ENCODE data around the gene PLXNB2.

Gene PLXNB2

DNA sequence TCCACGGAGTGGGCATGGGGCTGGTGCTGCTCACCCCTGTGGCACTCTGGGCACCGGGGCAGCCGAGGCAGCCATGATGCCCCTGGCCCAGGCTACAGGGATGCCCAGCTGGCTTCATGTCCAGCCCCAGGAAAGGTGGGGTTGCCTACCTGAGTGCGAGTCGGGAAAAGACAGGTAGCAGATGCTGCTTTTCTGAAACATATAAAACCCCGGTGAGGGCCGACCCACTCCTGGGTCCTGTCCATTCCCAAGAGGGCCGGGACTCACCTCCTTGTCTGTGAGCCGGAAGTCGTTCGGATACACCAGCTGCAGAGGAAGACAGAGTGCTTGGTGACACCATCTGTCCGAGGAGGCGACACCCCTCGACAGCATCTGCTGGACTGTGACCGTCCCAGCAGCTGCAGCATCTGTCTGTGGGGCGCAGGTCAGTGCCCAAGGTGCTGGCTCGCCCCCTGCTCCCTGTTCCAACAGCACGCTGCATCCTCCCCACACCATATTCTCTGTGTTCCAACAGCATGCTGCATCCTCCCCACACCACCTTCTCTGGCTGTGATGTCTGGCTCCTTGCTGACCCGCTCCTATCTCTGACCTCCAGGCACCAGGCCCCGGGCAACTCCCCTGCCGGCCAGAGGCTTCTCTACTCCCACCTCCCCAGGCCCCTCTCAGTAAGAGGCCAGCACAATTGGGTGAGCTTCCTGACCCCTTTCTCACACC, 11.4 kb upstream of the PLXNB2 start:
- Mint-ChIP-seq H3K4me3 (no peak overlapping the region), H3K27ac (no peak overlapping the region), H3K4me1 (ENCODE audit: low read depth) (peaks cover 5% of the 10 kb centered on the region), H3K36me3 (ENCODE audit: low read depth) (no peaks in the 10 kb centered on the region), H3K27me3 (ENCODE audit: low read depth) (no peaks in the 10 kb centered on the region), H3K9me3 (no peaks in the 10 kb centered on the region)

DNA sequence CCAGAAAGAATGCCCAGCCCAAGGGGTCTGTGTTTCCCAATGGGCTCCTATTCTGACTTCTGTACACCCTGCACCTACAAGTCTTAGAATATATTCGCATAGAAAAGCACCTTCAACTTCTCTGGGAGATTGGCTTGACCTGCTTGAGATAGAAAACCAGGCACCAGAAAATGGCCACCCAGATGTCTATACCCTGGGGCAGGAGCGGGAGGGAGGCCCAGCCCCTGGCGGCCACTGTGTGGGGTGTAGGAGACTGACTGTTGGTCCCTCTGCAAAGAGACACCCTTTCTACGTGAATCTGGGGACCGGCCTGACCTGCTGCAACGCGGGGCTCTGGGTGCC, 10.9 kb upstream of the PLXNB2 start:
- peaks cover 6% of the 10 kb centered on the region for H3K4me1 Mint-ChIP-seq (ENCODE audit: low read depth)
- no peaks in the 10 kb centered on the region for H3K36me3 Mint-ChIP-seq (ENCODE audit: low read depth)
- H3K27me3 Mint-ChIP-seq (ENCODE audit: low read depth): no peaks in the 10 kb centered on the region
- H3K27ac Mint-ChIP-seq: no peak overlapping the region
- no peak overlapping the region for H3K4me3 Mint-ChIP-seq
- H3K9me3 Mint-ChIP-seq: no peaks in the 10 kb centered on the region

DNA sequence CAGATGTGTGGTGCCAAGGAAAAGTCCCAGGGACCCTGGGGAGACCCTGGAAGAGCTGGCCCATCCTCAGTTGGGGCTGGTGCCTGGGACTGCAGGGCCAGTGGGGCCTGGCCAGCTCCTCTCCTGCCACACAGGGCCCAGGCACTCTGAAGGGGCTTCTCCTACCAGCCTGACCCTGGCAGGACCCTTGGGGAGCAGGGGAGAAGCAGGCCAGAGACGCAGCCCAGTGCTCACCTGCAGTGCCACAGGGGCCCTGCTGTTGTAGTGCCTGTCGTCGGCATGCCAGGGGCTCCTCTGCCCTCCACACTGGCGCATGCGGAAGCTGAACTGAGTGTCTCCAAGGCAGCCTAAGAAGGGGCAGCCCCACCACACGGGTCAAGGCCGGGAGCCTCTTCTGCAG, 10.2 kb upstream of the PLXNB2 start:
- no peak overlapping the region for H3K27ac Mint-ChIP-seq

DNA sequence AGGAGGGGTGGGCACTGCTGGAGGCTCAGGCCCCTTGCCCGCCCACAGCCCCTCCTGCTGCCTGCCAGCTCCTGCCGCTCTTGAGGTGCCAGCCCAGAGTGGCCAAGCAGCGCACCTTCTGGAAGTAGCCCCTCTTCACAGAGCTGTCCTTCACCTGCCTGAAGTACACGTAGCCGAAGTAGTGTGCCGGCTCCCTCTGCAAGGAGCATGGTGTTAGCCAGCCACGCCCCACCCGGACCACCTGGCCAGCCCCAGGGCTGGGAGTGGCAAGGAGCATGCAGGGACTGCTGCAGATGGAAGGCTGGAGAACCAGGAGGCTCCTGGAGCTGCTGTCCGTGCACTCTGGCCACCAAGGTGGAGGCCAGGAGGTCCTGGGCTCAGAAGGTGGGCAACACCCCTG, 9.7 kb upstream of the PLXNB2 start:
- Mint-ChIP-seq H3K9me3 (no peaks in the 10 kb centered on the region), H3K36me3 (ENCODE audit: low read depth) (no peaks in the 10 kb centered on the region), H3K27ac (no peak overlapping the region), H3K4me1 (ENCODE audit: low read depth) (peaks cover 6% of the 10 kb centered on the region), H3K4me3 (no peak overlapping the region), H3K27me3 (ENCODE audit: low read depth) (no peaks in the 10 kb centered on the region)

More for the DNA sequence above, 10.2 kb upstream of the PLXNB2 start:
- Mint-ChIP-seq H3K4me3 (no peak overlapping the region), H3K36me3 (ENCODE audit: low read depth) (no peaks in the 10 kb centered on the region), H3K27me3 (ENCODE audit: low read depth) (no peaks in the 10 kb centered on the region), H3K4me1 (ENCODE audit: low read depth) (peaks cover 6% of the 10 kb centered on the region), H3K9me3 (no peaks in the 10 kb centered on the region)

DNA sequence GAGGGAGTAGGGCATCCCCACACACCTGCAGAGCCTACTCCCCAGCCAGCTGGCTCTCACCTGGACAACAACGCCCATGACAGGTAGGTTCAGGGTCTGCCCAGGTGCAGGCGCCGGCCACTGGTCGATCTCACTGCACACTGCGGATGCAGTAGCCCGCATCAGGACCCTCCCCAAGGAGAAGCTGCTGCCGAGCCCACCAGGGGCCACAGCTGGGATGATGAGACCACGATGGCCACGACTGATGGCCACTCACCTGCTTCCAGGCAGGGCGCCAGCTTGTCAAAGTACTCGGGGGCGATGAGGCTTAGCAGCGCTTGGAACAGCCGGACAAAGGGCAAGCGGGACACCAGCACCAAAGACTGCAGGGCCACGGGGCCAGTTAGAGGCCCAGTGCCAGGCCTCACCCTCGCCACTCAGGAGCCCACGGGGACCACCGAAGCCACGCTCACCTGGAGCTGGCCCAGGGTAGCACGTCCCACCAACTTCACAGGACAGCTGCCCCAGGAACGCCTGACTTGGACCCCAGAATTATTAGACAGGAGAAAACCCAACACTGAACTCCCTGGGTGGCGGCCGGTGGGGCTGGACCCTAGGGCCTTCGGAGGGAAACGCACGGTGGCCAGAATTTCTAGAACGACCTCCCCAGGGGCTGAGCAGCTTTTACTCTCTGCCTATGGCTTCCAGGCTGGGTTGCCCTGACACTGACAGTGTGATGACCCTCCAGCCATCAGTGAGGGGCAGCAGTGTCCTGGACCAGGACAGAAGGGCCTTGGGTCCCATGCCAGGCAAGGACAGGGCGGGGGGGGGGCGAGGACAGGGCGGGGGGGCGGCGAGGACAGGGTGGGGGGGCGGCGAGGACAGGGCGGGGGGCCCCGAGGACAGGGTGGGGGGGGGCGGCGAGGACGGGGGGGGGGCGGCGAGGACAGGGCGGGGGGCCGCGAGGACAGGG, 8.9 kb upstream of the PLXNB2 start:
- H3K27me3 Mint-ChIP-seq (ENCODE audit: low read depth): no peaks in the 10 kb centered on the region

DNA sequence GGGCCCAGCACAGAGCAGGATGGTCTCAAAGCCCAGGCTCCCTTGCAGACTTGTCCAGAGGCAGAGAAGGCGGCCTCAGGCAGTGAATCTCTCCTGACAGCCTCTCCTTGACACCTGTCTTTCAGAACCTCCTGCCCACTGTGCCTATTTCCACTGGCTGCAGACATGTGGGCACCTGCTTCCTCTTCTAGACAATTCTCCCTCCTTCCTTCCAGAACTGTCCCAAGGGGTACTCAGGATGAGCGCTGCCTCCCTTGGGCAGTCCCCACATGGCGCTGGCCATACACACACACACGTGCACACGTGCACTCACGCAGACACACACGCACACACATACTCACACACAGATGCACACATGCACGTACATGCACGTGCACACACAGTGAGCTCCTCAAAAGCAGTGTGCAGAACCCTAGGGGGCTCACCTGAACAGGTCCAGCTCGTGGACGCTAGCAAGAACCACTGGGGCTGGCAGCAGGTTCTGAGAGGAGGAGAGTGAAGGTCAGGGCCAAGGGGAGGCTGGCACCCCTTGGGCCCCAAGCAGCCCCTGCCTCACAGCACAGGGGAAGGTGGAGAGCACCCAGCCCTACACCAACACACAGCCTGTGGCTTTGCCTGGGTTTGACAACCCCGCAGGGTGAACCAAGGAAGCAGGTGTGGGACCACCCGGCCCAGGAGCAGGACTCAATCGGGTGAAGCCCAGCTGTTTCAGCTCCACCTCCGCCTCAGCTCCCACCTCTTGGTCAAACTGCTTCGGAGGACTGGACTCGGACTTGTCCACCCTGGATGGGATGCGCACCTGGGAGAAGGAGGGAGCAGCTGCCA, 8.1 kb upstream of the PLXNB2 start:
- Mint-ChIP-seq H3K4me1 (ENCODE audit: low read depth) (peaks cover 6% of the 10 kb centered on the region), H3K4me3 (peak overlapping the region; percentile 46), H3K9me3 (no peaks in the 10 kb centered on the region), H3K27me3 (ENCODE audit: low read depth) (no peaks in the 10 kb centered on the region), H3K36me3 (ENCODE audit: low read depth) (no peaks in the 10 kb centered on the region), H3K27ac (peak overlapping the region; percentile 4)

More for the DNA sequence above, 8.9 kb upstream of the PLXNB2 start:
- no peaks in the 10 kb centered on the region for H3K9me3 Mint-ChIP-seq
- no peak overlapping the region for H3K27ac Mint-ChIP-seq
- no peak overlapping the region for H3K4me3 Mint-ChIP-seq
- H3K4me1 Mint-ChIP-seq (ENCODE audit: low read depth): peaks cover 6% of the 10 kb centered on the region
- H3K36me3 Mint-ChIP-seq (ENCODE audit: low read depth): no peaks in the 10 kb centered on the region

DNA sequence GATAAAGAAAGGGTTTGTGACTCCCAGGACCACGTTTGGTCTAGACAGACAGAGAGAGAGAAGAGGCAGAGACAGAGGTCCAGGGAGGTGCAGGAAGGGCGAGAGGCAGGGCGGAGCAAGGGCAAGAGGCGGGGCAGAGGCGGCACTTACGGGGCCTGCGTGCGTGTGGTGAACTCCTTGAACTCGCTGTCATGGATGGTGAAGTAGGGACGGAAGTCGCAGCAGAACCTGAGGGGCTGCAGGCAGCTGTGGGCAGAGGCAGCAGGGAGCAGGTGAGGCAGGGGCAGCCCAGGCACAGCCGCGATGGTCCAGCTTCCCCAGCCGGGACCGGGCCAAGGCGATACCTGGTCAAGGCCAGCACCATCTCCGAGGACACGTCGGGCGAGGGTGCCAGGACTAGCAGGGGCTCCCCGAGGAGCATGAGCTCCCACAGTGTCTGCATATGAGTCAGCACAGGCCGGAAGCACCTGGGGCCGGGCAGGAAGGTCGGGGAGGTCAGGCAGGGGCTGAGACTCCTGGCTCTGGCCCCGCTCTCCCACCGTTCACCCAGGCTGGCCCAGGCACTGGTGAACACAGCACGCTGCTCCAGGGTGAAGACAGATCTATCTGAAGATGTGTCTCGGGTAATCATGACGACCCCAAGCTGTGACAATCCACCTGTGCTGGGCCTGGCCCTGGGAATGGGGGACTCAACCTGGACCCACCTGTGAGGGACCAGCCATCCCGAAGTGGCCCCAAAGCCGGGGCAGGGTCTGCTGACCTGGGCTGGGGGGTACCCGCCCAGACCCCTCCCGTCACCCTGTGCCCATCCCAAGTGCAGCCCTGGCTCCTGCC, 7.2 kb upstream of the PLXNB2 start:
- Mint-ChIP-seq H3K4me3 (peak overlapping the region; percentile 79), H3K27me3 (ENCODE audit: low read depth) (no peaks in the 10 kb centered on the region), H3K4me1 (ENCODE audit: low read depth) (peaks cover 6% of the 10 kb centered on the region), H3K36me3 (ENCODE audit: low read depth) (no peaks in the 10 kb centered on the region), H3K9me3 (no peaks in the 10 kb centered on the region), H3K27ac (peak overlapping the region; percentile 76)

DNA sequence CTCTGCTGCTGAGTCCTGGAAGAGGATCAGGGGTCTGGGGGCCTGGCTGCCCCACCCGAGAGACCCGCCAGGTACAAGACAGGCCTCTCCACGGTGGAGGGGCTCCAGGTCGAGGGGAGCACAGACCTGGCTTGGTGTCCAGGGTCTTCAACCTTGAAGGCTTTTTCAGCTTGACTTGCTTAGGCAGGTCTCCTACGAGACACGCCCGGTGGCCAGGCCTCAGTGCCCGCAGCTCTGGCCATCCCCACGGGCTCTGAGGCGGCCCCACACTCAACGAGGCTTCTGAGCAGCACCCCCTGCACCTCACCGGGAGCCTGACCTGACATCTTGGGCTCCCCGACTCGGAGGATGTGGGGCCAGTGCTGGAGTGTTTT, 6.6 kb upstream of the PLXNB2 start:
- peak overlapping the region; percentile 76 for H3K27ac Mint-ChIP-seq
- no peaks in the 10 kb centered on the region for H3K36me3 Mint-ChIP-seq (ENCODE audit: low read depth)
- H3K4me1 Mint-ChIP-seq (ENCODE audit: low read depth): peaks cover 6% of the 10 kb centered on the region
- no peaks in the 10 kb centered on the region for H3K27me3 Mint-ChIP-seq (ENCODE audit: low read depth)
- H3K4me3 Mint-ChIP-seq: peak overlapping the region; percentile 79
- H3K9me3 Mint-ChIP-seq: no peaks in the 10 kb centered on the region

DNA sequence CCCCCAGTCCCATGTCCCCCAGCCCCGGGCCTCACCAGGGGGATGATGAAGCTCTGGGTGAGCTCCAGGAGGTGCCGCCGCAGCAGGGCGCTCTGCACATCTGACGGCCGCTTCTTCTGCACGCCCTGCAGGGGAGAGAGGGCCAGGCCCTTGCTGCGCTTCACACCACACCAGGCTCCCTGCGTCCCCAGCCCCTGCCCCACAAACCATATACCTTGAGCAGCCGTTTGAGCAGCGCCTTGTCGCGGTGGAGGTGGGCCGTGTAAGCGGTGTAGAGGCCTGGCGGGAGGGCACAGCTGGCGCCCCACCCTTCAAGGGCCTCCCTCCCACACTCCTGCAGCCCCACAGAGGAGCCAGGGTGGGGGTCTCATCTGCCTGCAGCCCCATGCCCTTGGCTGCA, 6.2 kb upstream of the PLXNB2 start:
- H3K9me3 Mint-ChIP-seq: no peaks in the 10 kb centered on the region
- H3K27ac Mint-ChIP-seq: peak overlapping the region; percentile 15
- peaks cover 9% of the 10 kb centered on the region for H3K4me1 Mint-ChIP-seq (ENCODE audit: low read depth)
- no peaks in the 10 kb centered on the region for H3K36me3 Mint-ChIP-seq (ENCODE audit: low read depth)
- peak overlapping the region; percentile 40 for H3K4me3 Mint-ChIP-seq
- peaks cover 4% of the 10 kb centered on the region for H3K27me3 Mint-ChIP-seq (ENCODE audit: low read depth)

DNA sequence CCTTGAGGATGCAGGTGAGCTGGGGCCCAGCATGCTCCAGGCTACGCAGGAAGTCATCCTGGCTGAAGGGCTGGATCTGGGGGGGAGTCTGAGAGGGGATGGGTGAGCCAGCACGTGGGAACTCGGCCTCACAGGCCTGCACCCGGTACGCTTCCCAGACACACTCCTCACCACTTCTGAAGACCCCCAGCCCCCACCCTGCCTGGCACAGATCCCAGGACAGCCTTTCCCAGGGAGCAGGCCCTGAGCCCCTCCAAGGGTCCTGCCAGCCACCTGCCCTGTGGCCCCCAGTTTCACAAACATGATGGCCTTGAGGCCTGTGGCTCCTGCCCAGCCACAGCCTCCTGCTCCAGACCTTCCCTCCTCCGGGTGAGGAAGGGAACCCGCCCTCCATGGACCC, 5.6 kb upstream of the PLXNB2 start:
- Mint-ChIP-seq H3K36me3 (ENCODE audit: low read depth) (no peaks in the 10 kb centered on the region), H3K4me3 (no peak overlapping the region), H3K4me1 (ENCODE audit: low read depth) (peaks cover 9% of the 10 kb centered on the region), H3K9me3 (no peaks in the 10 kb centered on the region), H3K27me3 (ENCODE audit: low read depth) (peaks cover 6% of the 10 kb centered on the region), H3K27ac (no peak overlapping the region)

DNA sequence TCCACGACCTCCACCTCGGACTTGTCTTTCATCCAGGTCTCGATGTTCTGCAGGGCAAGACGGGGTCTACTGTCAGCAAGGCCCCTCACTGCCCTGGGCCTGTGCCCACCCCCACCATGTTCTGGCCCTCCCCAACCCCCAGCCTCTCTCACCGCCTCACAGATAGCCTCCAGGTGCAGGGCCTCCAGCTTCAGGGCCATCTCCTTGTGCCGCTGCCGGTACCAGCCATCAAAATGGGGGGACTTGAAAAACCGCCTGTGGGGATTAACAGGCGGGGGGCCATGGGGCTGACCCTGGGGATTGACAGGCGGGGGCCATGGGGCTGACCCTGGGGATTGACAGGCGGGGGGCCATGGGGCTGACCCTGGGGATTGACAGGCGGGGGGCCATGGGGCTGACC, 4.9 kb upstream of the PLXNB2 start:
- no peaks in the 10 kb centered on the region for H3K36me3 Mint-ChIP-seq (ENCODE audit: low read depth)
- H3K9me3 Mint-ChIP-seq: no peaks in the 10 kb centered on the region
- peaks cover 9% of the 10 kb centered on the region for H3K4me1 Mint-ChIP-seq (ENCODE audit: low read depth)
- H3K27ac Mint-ChIP-seq: no peak overlapping the region
- H3K4me3 Mint-ChIP-seq: no peak overlapping the region
- H3K27me3 Mint-ChIP-seq (ENCODE audit: low read depth): peaks cover 6% of the 10 kb centered on the region

DNA sequence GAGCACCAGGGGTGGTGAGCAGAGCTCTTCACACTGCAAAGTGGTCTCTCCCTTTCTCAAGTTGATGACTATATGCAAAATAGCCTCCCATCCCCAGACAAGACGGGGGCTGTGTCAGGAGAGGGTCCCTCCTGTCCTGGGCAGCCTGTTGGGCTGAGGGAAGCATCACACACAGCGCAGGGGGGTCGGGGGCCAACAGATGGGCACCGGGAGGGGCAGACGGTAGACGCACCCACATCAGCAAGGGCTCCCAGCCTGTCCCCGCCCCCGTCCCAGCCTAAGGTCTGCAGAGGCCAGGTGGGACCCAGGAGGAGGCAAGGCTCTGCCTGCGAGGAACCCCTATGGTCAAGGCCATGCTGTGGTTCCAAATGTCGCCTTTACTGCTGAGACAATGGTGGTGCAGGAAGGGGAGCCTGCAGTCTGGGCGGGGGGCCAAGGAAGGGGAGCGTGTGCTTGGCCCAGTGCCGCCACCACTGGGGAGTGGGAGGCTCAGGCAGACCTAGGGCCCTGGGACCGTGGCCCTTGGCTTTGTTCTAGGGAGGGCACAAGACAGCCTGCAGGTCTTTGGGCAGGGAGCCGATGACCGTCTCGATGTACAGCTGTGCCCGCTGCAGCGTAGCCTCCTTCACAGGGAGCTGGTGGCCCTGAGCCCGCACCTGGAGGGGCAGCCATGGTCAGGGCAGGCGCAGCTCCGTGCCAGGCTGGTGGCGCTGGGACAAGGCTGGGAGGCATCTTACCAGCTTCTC, 4.3 kb upstream of the PLXNB2 start:
- Mint-ChIP-seq H3K4me3 (no peak overlapping the region), H3K27ac (no peak overlapping the region), H3K9me3 (no peaks in the 10 kb centered on the region), H3K27me3 (ENCODE audit: low read depth) (peaks cover 6% of the 10 kb centered on the region), H3K36me3 (ENCODE audit: low read depth) (no peaks in the 10 kb centered on the region), H3K4me1 (ENCODE audit: low read depth) (peaks cover 9% of the 10 kb centered on the region)

DNA sequence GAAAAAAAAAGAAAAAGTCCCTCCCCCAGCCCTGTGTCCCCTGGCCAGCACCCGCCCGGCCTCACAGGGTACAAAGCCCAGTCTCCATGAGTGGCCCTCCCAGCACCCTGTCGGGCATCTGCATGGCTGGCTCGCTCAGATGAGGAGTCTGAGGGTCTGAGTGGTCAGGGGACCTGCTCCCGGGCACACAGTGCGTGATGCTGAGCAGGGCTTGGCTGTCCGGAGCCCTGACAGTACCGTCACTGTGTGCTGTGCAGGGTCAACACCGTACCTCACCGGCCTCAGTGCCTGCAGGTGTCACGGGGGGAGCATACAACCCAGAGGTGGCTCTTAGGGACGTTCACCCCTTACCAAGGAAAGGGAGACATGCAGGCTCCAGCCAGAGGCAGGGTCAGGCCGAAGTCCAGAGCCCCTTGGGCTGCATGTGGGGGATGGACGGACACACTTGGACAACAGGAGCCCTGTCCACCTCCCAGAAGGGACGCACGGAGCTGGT, 3.6 kb upstream of the PLXNB2 start:
- Mint-ChIP-seq H3K4me3 (no peak overlapping the region), H3K36me3 (ENCODE audit: low read depth) (no peaks in the 10 kb centered on the region), H3K9me3 (no peaks in the 10 kb centered on the region), H3K4me1 (ENCODE audit: low read depth) (peaks cover 10% of the 10 kb centered on the region), H3K27ac (no peak overlapping the region), H3K27me3 (ENCODE audit: low read depth) (peaks cover 10% of the 10 kb centered on the region)
